Panc1 (cell line): ENCODE results near the gene LURAP1L. TPM values are rescaled to one million over a fixed set of nuclear protein-coding genes. Genes with fewer than 3 reads are reported as not detected.

ENCODE experiments used
- ATAC-seq: fragments of 200-7000 bp; cut with Tn5 transposase; 2 replicates; pipeline ENCODE4 v1.9.1; 2020; ENCODE audit warnings: mild to moderate bottlenecking, moderate library complexity
- BruUV-seq: library from RNA; stranded (reverse); fragments of 400-500 nt; replicated peaks from 2 replicates; lab custom pipeline; 2021; lab: Mats Ljungman, UMichigan
- CTCF ChIA-PET: fragments of 300-600 bp; sonication (Branson Sonifier 250); formaldehyde crosslinking; loops from one replicate; lab custom pipeline; 2022; ENCODE audit warnings: antibody characterized with exemption; lab: Charles Lee
- POLR2A ChIA-PET: fragments of 300-600 bp; sonication (Branson Sonifier 250); formaldehyde crosslinking; loops from one replicate; lab custom pipeline; 2022; ENCODE audit warnings: antibody characterized with exemption; lab: Charles Lee
- DNase-seq: peaks from one replicate; pipeline ENCODE4 v3.0.0-alpha.2; 2010; ENCODE audit warnings: low read depth, low spot score
- H3K27ac ChIP-seq: 2 replicates; pipeline ENCODE4 v1.5.1; 2011; ENCODE audit warnings: mild to moderate bottlenecking, low read length, inconsistent platforms
- H3K27me3 ChIP-seq: fragments of 200-500 bp; sonication (Bioruptor generic); 2 replicates; pipeline ENCODE4 v1.6.0; 2014; ENCODE audit warnings: low read length, inconsistent platforms; ENCODE audit not compliant: control insufficient read depth, insufficient read depth
- H3K36me3 ChIP-seq: fragments of 200-500 bp; sonication (Bioruptor generic); 2 replicates; pipeline ENCODE4 v1.5.1; 2014; ENCODE audit warnings: inconsistent platforms, mild to moderate bottlenecking, low read length, moderate library complexity; ENCODE audit not compliant: control insufficient read depth, insufficient read depth
- H3K4me1 ChIP-seq: 2 replicates; pipeline ENCODE4 v1.5.1; 2011; ENCODE audit warnings: inconsistent platforms, mild to moderate bottlenecking, low read length, moderate library complexity; ENCODE audit not compliant: control insufficient read depth, insufficient read depth
- H3K4me3 ChIP-seq, 2 experiments: 2 replicates each; pipeline ENCODE4 v1.5.1; 2011 to 2012; ENCODE audit warnings: low read depth in 2 of 2, low read length in 2 of 2, mild to moderate bottlenecking in 2 of 2, inconsistent platforms in 1 of 2, moderate library complexity in 1 of 2
- H3K9me3 ChIP-seq: fragments of 200-500 bp; sonication (Bioruptor generic); 2 replicates; pipeline ENCODE4 v1.5.1; 2014; ENCODE audit warnings: low read depth, mild to moderate bottlenecking, inconsistent platforms, low read length, moderate library complexity; ENCODE audit not compliant: control insufficient read depth, insufficient read depth
- POLR2AphosphoS5 ChIP-seq: IDR thresholded peaks from 2 replicates; pipeline ENCODE4 v1.6.1; 2012; ENCODE audit warnings: mild to moderate bottlenecking, low read depth, low read length, moderate library complexity
- SIN3A ChIP-seq: IDR thresholded peaks from 2 replicates; pipeline ENCODE4 v1.6.1; 2012; ENCODE audit warnings: low read depth, mild to moderate bottlenecking, low read length, moderate library complexity, borderline replicate concordance; ENCODE audit not compliant: insufficient read depth
- TCF7L2 ChIP-seq: IDR thresholded peaks from 2 replicates; pipeline ENCODE4 v1.6.1; 2011; ENCODE audit warnings: mild to moderate bottlenecking, low read depth, low read length, inconsistent platforms
- in situ Hi-C: cut with HindIII; loops from 2 replicates; pipeline ENCODE4 v1.10.0; 2016; ENCODE audit warnings: low sequenced_read_pairs, low pct_unique_long_range_greater_than_20kb
- intact Hi-C: fragments of 100-400 bp; cut with micrococcal nuclease; formaldehyde crosslinking; loops from one replicate; pipeline ENCODE4 v1.10.0; 2022; ENCODE audit not compliant: unreplicated experiment
- total RNA-seq: library from RNA; stranded (reverse); gene quantifications from one replicate; pipeline ENCODE4 v1.2.1, GENCODE V29; 2021; ENCODE audit not compliant: unreplicated experiment
- TF ChIP-seq, protein P1 (sequence below): fragments of 450-650 bp; IDR thresholded peaks from 2 replicates; pipeline ENCODE4 v1.5.1; 2017; ENCODE audit warnings: mild to moderate bottlenecking
- TF ChIP-seq, protein P2 (sequence below), 2 experiments: IDR thresholded peaks; 2 replicates each; pipeline ENCODE4 v1.6.1; 2011 to 2012; ENCODE audit warnings: low read depth in 2 of 2, control low read depth in 1 of 2, low read length in 1 of 2, mild to moderate bottlenecking in 1 of 2, moderate library complexity in 1 of 2; ENCODE audit not compliant: insufficient read depth in 1 of 2

Gene LURAP1L
- total RNA-seq, 1 experiment from 2014 or later: 6.8 TPM

DNA sequence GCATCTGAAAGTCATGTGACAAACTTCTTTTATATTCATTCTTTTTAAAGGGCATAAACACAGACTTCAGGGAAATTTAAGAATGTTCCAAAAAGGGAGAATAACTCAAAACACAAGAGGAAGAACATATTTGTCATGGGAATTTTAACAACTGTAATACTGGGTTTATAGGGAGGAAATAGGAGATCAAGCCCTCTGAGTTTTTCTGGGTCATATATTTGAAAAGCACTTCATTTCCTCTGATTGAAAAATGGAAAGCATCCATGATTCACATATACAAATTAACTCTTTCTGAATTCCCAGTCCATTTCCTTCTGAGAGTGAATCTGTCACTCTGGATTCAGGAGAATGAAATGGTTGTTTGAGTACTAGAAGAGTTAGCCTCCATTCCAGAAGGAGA lies 26.8 kb downstream of the LURAP1L start:
- Histone ChIP-seq H3K27me3 (no peaks in the 10 kb centered on the region), H3K36me3 (no peaks in the 10 kb centered on the region; the same call in 1 of the 2 replicates), H3K4me1 (peaks cover 3% of the 10 kb centered on the region), H3K4me3 (no peak overlapping the region), H3K27ac (no peak overlapping the region), H3K9me3 (no peaks in the 10 kb centered on the region)
- TF ChIP-seq TCF7L2 (no peak), SIN3A (no peak), POLR2AphosphoS5 (no peak)
- TF ChIP-seq, protein P1, sequence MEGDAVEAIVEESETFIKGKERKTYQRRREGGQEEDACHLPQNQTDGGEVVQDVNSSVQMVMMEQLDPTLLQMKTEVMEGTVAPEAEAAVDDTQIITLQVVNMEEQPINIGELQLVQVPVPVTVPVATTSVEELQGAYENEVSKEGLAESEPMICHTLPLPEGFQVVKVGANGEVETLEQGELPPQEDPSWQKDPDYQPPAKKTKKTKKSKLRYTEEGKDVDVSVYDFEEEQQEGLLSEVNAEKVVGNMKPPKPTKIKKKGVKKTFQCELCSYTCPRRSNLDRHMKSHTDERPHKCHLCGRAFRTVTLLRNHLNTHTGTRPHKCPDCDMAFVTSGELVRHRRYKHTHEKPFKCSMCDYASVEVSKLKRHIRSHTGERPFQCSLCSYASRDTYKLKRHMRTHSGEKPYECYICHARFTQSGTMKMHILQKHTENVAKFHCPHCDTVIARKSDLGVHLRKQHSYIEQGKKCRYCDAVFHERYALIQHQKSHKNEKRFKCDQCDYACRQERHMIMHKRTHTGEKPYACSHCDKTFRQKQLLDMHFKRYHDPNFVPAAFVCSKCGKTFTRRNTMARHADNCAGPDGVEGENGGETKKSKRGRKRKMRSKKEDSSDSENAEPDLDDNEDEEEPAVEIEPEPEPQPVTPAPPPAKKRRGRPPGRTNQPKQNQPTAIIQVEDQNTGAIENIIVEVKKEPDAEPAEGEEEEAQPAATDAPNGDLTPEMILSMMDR: no peak
- TF ChIP-seq, protein P2, sequence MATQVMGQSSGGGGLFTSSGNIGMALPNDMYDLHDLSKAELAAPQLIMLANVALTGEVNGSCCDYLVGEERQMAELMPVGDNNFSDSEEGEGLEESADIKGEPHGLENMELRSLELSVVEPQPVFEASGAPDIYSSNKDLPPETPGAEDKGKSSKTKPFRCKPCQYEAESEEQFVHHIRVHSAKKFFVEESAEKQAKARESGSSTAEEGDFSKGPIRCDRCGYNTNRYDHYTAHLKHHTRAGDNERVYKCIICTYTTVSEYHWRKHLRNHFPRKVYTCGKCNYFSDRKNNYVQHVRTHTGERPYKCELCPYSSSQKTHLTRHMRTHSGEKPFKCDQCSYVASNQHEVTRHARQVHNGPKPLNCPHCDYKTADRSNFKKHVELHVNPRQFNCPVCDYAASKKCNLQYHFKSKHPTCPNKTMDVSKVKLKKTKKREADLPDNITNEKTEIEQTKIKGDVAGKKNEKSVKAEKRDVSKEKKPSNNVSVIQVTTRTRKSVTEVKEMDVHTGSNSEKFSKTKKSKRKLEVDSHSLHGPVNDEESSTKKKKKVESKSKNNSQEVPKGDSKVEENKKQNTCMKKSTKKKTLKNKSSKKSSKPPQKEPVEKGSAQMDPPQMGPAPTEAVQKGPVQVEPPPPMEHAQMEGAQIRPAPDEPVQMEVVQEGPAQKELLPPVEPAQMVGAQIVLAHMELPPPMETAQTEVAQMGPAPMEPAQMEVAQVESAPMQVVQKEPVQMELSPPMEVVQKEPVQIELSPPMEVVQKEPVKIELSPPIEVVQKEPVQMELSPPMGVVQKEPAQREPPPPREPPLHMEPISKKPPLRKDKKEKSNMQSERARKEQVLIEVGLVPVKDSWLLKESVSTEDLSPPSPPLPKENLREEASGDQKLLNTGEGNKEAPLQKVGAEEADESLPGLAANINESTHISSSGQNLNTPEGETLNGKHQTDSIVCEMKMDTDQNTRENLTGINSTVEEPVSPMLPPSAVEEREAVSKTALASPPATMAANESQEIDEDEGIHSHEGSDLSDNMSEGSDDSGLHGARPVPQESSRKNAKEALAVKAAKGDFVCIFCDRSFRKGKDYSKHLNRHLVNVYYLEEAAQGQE (IDR thresholded peaks at IDR 0.05; ENCODE audit: insufficient read depth in 1 of 2, low read depth in 2 of 2, low read length in 1 of 2): no peak
- no peak for ATAC-seq
- CTCF ChIA-PET: no interaction called here
- POLR2A ChIA-PET: no interaction called here
- BruUV-seq: no TSS peak
- no peak for DNase-seq
- in situ Hi-C loops (no loop called here), intact Hi-C loops (no loop called here)

DNA sequence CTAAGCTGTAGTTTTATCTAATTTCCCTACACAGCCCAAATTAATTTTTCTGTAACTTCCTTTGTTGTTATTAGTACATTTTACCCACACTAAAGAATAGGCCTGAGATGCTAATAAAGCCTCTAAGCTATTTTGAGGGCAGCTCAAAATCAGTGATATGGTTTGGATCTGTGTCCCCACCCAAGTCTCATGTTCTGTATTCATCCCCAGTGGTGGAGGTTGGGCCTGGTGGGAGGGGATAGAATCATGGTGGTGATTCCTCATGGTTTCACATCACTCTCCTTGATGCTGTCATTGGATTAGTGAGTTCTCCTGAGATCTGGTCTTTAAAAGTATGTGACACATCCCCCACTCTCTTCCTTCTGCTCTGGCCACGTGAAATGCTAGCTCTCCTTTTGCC lies 27.3 kb downstream of the LURAP1L start:
- no peak for ATAC-seq
- BruUV-seq: no TSS peak
- Histone ChIP-seq H3K4me3 (no peak overlapping the region), H3K9me3 (no peaks in the 10 kb centered on the region), H3K27ac (no peak overlapping the region), H3K27me3 (no peaks in the 10 kb centered on the region), H3K4me1 (peaks cover 1% of the 10 kb centered on the region), H3K36me3 (no peaks in the 10 kb centered on the region; the same call in 1 of the 2 replicates)
- in situ Hi-C loops (no loop called here), intact Hi-C loops (no loop called here)
- no peak for DNase-seq
- POLR2A ChIA-PET: no interaction called here
- CTCF ChIA-PET: no interaction called here
- TF ChIP-seq TCF7L2 (no peak), SIN3A (no peak), POLR2AphosphoS5 (no peak)
- TF ChIP-seq, protein P1: no peak
- TF ChIP-seq, protein P2 (IDR thresholded peaks at IDR 0.05; ENCODE audit: insufficient read depth in 1 of 2, low read depth in 2 of 2, low read length in 1 of 2): no peak
